GM23248 (cell line): ENCODE data around the gene ZBTB2. TPM values are rescaled to one million over a fixed set of nuclear protein-coding genes. Genes with fewer than 3 reads are reported as not detected.

Experiments used
- polyA plus RNA-seq: library from polyadenylated mRNA; unstranded; fragments of >200 nt; fragmentation: Nextera tagmentation; extraction: Ambion mirVana; gene quantifications from 2 replicates; pipeline ENCODE4 v1.2.1, GENCODE V29; 2016
- small RNA-seq: library from RNA; depleted of rRNA; stranded (forward); fragments of <200 nt; gene quantifications from one replicate; pipeline ENCODE3, GENCODE V24; 2014; ENCODE audit warnings: low read depth, low replicate concordance
- total RNA-seq: library from RNA; depleted of rRNA; stranded (reverse); fragments of >200 nt; shearing (Covaris generic); gene quantifications from 2 replicates; pipeline ENCODE4 v1.2.3, GENCODE V29; 2014; rRNA removed

The ZBTB2 gene
- total and polyA plus RNA-seq, 2 experiments from 2014 or later = 9.7 to 11.6 TPM

Small RNA genes within 50 kb of the gene (small RNA-seq; reads per million reads assigned to genes)
- gene RF00019 = not detected

Other genes with a start within 250 kb of the ZBTB2 start
- 15.2 and 15.7 TPM in 2 replicates for gene AKAP12, start 151.6 kb downstream of the ZBTB2 start, total RNA-seq
- gene AKAP12, start 151.6 kb downstream of the ZBTB2 start, polyA plus RNA-seq = 20.4 and 24.6 TPM in 2 replicates
- gene RMND1, start 60.6 kb upstream of the ZBTB2 start, total RNA-seq = 29.9 and 31.1 TPM in 2 replicates
- 25.6 and 30.6 TPM in 2 replicates for gene RMND1, start 60.6 kb upstream of the ZBTB2 start, polyA plus RNA-seq
- 0.11 TPM in 1 of 2 replicates, not detected in the other for gene CCDC170, start 102.5 kb upstream of the ZBTB2 start, total RNA-seq
- 0.27 and 0.49 TPM in 2 replicates for gene CCDC170, start 102.5 kb upstream of the ZBTB2 start, polyA plus RNA-seq